ENCODE results near the gene VRK2. TPM values are rescaled to one million over a fixed set of nuclear protein-coding genes. Genes with fewer than 3 reads are reported as not detected.

The VRK2 gene
- total and polyA plus RNA-seq, 10 of the 15 experiments (the other 5 are each of a cell fraction or from before 2014, with no cell fraction given): 26.5 to 78.0 (median 57.3) TPM

DNA sequence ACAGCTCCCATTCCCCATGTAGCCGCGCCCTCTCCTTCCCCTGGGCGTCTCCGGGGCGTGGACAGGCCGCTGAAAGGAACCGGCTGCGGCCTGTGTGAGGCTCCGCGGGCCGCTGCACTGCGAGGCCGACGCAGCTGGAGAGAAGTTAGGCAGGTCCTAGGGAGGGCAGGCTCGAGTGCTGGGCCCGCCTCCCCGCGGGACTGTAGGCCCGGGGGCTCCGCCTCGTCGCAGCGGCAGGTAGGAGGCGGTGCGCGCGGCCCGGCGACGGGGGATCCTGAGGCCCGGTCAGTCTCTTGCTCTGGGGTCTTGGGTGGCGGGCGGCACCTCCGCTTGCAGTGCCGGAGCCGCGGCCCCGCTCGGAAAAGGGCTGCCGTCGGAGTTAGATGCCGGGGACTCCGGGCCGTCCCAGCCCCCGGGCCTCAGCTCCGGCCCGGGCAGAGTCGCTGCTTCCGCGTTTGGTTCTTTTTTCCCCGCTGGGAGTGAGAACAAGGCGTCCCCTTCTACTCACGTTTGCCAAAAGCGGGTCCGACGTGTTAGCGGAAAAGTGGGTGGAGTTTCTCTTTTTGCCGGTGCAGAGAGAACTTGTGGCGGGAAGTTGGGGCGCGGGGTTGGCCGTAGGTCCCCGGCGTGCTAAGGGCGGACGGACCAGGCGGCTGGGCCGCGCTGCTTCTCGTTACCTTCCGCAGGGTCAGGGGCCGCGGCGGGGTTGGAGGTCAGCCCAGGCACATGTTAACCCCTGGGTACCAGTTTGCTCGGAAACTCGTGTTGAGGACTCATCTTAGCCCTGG is at the start of gene VRK2 (continued):
- TF ChIP-seq, protein P1, sequence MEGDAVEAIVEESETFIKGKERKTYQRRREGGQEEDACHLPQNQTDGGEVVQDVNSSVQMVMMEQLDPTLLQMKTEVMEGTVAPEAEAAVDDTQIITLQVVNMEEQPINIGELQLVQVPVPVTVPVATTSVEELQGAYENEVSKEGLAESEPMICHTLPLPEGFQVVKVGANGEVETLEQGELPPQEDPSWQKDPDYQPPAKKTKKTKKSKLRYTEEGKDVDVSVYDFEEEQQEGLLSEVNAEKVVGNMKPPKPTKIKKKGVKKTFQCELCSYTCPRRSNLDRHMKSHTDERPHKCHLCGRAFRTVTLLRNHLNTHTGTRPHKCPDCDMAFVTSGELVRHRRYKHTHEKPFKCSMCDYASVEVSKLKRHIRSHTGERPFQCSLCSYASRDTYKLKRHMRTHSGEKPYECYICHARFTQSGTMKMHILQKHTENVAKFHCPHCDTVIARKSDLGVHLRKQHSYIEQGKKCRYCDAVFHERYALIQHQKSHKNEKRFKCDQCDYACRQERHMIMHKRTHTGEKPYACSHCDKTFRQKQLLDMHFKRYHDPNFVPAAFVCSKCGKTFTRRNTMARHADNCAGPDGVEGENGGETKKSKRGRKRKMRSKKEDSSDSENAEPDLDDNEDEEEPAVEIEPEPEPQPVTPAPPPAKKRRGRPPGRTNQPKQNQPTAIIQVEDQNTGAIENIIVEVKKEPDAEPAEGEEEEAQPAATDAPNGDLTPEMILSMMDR (IDR thresholded peaks at IDR 0.05 in 2 of 3, conservative IDR thresholded peaks at IDR 0.05 in 1 of 3; ENCODE audit: control insufficient read depth in 2 of 3, extremely low read depth in 1 of 3, insufficient read depth in 1 of 3, low read depth in 3 of 3, low read length in 3 of 3): 0 out of 6 replicates have a peak, but pooled peaks of 2 of the 3 experiments have one; percentile 3 to 4
- TF ChIP-seq, protein P2, sequence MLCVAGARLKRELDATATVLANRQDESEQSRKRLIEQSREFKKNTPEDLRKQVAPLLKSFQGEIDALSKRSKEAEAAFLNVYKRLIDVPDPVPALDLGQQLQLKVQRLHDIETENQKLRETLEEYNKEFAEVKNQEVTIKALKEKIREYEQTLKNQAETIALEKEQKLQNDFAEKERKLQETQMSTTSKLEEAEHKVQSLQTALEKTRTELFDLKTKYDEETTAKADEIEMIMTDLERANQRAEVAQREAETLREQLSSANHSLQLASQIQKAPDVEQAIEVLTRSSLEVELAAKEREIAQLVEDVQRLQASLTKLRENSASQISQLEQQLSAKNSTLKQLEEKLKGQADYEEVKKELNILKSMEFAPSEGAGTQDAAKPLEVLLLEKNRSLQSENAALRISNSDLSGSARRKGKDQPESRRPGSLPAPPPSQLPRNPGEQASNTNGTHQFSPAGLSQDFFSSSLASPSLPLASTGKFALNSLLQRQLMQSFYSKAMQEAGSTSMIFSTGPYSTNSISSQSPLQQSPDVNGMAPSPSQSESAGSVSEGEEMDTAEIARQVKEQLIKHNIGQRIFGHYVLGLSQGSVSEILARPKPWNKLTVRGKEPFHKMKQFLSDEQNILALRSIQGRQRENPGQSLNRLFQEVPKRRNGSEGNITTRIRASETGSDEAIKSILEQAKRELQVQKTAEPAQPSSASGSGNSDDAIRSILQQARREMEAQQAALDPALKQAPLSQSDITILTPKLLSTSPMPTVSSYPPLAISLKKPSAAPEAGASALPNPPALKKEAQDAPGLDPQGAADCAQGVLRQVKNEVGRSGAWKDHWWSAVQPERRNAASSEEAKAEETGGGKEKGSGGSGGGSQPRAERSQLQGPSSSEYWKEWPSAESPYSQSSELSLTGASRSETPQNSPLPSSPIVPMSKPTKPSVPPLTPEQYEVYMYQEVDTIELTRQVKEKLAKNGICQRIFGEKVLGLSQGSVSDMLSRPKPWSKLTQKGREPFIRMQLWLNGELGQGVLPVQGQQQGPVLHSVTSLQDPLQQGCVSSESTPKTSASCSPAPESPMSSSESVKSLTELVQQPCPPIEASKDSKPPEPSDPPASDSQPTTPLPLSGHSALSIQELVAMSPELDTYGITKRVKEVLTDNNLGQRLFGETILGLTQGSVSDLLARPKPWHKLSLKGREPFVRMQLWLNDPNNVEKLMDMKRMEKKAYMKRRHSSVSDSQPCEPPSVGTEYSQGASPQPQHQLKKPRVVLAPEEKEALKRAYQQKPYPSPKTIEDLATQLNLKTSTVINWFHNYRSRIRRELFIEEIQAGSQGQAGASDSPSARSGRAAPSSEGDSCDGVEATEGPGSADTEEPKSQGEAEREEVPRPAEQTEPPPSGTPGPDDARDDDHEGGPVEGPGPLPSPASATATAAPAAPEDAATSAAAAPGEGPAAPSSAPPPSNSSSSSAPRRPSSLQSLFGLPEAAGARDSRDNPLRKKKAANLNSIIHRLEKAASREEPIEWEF (IDR thresholded peaks at IDR 0.05; ENCODE audit: insufficient replicate concordance, low read depth, low read length): no peak
- no peak for TF ChIP-seq RAD51 (IDR thresholded peaks at IDR 0.05)
- TF ChIP-seq ZNF24 (IDR thresholded peaks at IDR 0.05): peak; percentile 57; the same call in 1 of the 2 replicates
- TF ChIP-seq NBN (IDR thresholded peaks at IDR 0.05): peak; percentile 69; the same call in 1 of the 2 replicates
- TF ChIP-seq, protein P3, sequence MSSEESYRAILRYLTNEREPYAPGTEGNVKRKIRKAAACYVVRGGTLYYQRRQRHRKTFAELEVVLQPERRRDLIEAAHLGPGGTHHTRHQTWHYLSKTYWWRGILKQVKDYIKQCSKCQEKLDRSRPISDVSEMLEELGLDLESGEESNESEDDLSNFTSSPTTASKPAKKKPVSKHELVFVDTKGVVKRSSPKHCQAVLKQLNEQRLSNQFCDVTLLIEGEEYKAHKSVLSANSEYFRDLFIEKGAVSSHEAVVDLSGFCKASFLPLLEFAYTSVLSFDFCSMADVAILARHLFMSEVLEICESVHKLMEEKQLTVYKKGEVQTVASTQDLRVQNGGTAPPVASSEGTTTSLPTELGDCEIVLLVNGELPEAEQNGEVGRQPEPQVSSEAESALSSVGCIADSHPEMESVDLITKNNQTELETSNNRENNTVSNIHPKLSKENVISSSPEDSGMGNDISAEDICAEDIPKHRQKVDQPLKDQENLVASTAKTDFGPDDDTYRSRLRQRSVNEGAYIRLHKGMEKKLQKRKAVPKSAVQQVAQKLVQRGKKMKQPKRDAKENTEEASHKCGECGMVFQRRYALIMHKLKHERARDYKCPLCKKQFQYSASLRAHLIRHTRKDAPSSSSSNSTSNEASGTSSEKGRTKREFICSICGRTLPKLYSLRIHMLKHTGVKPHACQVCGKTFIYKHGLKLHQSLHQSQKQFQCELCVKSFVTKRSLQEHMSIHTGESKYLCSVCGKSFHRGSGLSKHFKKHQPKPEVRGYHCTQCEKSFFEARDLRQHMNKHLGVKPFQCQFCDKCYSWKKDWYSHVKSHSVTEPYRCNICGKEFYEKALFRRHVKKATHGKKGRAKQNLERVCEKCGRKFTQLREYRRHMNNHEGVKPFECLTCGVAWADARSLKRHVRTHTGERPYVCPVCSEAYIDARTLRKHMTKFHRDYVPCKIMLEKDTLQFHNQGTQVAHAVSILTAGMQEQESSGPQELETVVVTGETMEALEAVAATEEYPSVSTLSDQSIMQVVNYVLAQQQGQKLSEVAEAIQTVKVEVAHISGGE (CRISPR knock-in tag; IDR thresholded peaks at IDR 0.05): no peak
- peak in 1 of 2 experiments; percentile 54; a peak in 2 of 4 replicates for TF ChIP-seq EP300 (IDR thresholded peaks at IDR 0.05; ENCODE audit: borderline replicate concordance in 1 of 2, control insufficient read depth in 1 of 2, low read depth in 2 of 2, low read length in 2 of 2)
- no peak for TF ChIP-seq KLF5 (IDR thresholded peaks at IDR 0.05; ENCODE audit: partially characterized antibody)
- no peak for TF ChIP-seq NRF1 (conservative IDR thresholded peaks at IDR 0.05; ENCODE audit: low read depth, low read length)
- no peak for TF ChIP-seq ZNF274 (IDR thresholded peaks at IDR 0.05; ENCODE audit: insufficient read depth, insufficient read length)
- 0 out of 2 replicates have a peak, but pooled peaks have one; percentile 33 for TF ChIP-seq CHD1 (IDR thresholded peaks at IDR 0.05; ENCODE audit: low read depth, low read length)
- TF ChIP-seq NR2C1 (IDR thresholded peaks at IDR 0.05): peak; percentile 97
- TF ChIP-seq MEF2A (IDR thresholded peaks at IDR 0.05; ENCODE audit: insufficient read depth, low read depth, low read length): peak; percentile 19; the same call in 1 of the 2 replicates
- TF ChIP-seq, protein P4, sequence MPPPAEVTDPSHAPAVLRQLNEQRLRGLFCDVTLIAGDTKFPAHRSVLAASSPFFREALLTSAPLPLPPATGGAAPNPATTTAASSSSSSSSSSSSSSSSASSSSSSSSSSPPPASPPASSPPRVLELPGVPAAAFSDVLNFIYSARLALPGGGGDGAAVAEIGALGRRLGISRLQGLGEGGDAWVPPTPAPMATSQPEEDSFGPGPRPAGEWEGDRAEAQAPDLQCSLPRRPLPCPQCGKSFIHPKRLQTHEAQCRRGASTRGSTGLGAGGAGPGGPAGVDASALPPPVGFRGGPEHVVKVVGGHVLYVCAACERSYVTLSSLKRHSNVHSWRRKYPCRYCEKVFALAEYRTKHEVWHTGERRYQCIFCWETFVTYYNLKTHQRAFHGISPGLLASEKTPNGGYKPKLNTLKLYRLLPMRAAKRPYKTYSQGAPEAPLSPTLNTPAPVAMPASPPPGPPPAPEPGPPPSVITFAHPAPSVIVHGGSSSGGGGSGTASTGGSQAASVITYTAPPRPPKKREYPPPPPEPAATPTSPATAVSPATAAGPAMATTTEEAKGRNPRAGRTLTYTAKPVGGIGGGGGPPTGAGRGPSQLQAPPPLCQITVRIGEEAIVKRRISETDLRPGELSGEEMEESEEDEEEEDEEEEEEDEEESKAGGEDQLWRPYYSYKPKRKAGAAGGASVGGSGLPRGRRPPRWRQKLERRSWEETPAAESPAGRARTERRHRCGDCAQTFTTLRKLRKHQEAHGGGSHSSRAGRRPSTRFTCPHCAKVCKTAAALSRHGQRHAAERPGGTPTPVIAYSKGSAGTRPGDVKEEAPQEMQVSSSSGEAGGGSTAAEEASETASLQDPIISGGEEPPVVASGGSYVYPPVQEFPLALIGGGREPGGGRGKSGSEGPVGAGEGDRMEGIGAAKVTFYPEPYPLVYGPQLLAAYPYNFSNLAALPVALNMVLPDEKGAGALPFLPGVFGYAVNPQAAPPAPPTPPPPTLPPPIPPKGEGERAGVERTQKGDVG (CRISPR knock-in tag; IDR thresholded peaks at IDR 0.05): no peak
